ENCODE measurements around the gene MAP2K7. TPM values are rescaled to one million over a fixed set of nuclear protein-coding genes. Genes with fewer than 3 reads are reported as not detected.

Gene MAP2K7
- total and polyA plus RNA-seq, 12 donors = 13.1 to 53.8 (median 24.6) TPM

- Histone ChIP-seq H3K9me3 (no peaks in the 10 kb centered on the region), H3K27ac (no peak overlapping the region), H3K4me1 (peaks cover 14 to 62% (median 41%) of the 10 kb centered on the region in 9 donors), H3K4me3 (peak overlapping the region in 8 of 10 donors; percentile 82 to 96 (median 88)), H3K27me3 (peaks cover 0 to 4% (median 0%) of the 10 kb centered on the region in 7 donors), H3K36me3 (peaks cover 0 to 34% (median 6%) of the 10 kb centered on the region in 9 donors)
- intact Hi-C loops (cut with DNase I) = no loop called here
- WGBS, 2 donors = 69 to 70% methylated on average over 10 of the region's 10 CpGs
- no peak for TF ChIP-seq CTCF (IDR thresholded peaks at IDR 0.05)
- DNase-seq (no peak), ATAC-seq (no peak)
These were observed 1.6 kb downstream of the MAP2K7 start for GRCh38 chr19:7905268-7905667.

GRCh38 chr19:7905859-7906258 is 2.2 kb downstream of the MAP2K7 start:
- WGBS, 2 donors = 83 to 88% methylated on average over 10 of the region's 10 CpGs
- TF ChIP-seq CTCF (IDR thresholded peaks at IDR 0.05) = no peak
- H3K27me3 ChIP-seq = no peaks in the 10 kb centered on the region
- H3K36me3 ChIP-seq = peaks cover 0 to 40% (median 12%) of the 10 kb centered on the region in 9 donors
- H3K27ac ChIP-seq = no peak overlapping the region
- no peaks in the 10 kb centered on the region for H3K9me3 ChIP-seq
- intact Hi-C loops (cut with DNase I) = no loop called here
- peaks cover 14 to 62% (median 41%) of the 10 kb centered on the region in 9 donors for H3K4me1 ChIP-seq
- ATAC-seq (no peak), DNase-seq (no peak)
- no peak overlapping the region for H3K4me3 ChIP-seq

GRCh38 chr19:7907122-7907521 is 3.4 kb downstream of the MAP2K7 start:
- 93 to 96% methylated on average over 19 of the region's 19 CpGs for WGBS, 2 donors
- no peaks in the 10 kb centered on the region for H3K9me3 ChIP-seq
- intact Hi-C loops (cut with DNase I) = no loop called here
- ATAC-seq (no peak), DNase-seq (no peak)
- TF ChIP-seq CTCF (IDR thresholded peaks at IDR 0.05) = no peak
- peaks cover 0 to 53% (median 25%) of the 10 kb centered on the region in 9 donors for H3K36me3 ChIP-seq
- no peak overlapping the region for H3K4me3 ChIP-seq
- peaks cover 14 to 62% (median 41%) of the 10 kb centered on the region in 9 donors for H3K4me1 ChIP-seq
- peaks cover 0 to 8% (median 0%) of the 10 kb centered on the region in 7 donors for H3K27me3 ChIP-seq
- no peak overlapping the region for H3K27ac ChIP-seq

- ATAC-seq (no peak), DNase-seq (no peak)
- intact Hi-C loops (cut with DNase I) = no loop called here
- H3K27me3 ChIP-seq = peaks cover 0 to 8% (median 0%) of the 10 kb centered on the region in 7 donors
- no peaks in the 10 kb centered on the region for H3K9me3 ChIP-seq
- peaks cover 14 to 60% (median 40%) of the 10 kb centered on the region in 9 donors for H3K4me1 ChIP-seq
- peaks cover 3 to 57% (median 29%) of the 10 kb centered on the region in 9 donors for H3K36me3 ChIP-seq
- H3K27ac ChIP-seq = no peak overlapping the region
- no peak overlapping the region for H3K4me3 ChIP-seq
- no peak for TF ChIP-seq CTCF (IDR thresholded peaks at IDR 0.05)
- WGBS, 2 donors = 94% methylated on average over 11 of the region's 11 CpGs
These were observed 3.9 kb downstream of the MAP2K7 start for GRCh38 chr19:7907544-7907943.
